SU-DHL-6 (cell line): ENCODE results near the gene AFAP1L1.

Source experiments
- EZH2phosphoT487 ChIP-seq: fragments of 200-600 bp; sonication (generic), shearing (Covaris generic); conservative IDR thresholded peaks from 2 replicates; pipeline ENCODE4 v1.6.1; 2018; ENCODE audit warnings: mild to moderate bottlenecking, antibody characterized with exemption, low read length, moderate library complexity, mixed read lengths
- TF ChIP-seq, protein P1 (sequence below): fragments of 200-600 bp; sonication (generic); IDR thresholded peaks from one replicate; pipeline ENCODE4 v1.5.1; 2017; ENCODE audit warnings: antibody characterized with exemption, mild to moderate bottlenecking, low read length, moderate library complexity; ENCODE audit not compliant: insufficient read depth, poor library complexity, severe bottlenecking

DNA sequence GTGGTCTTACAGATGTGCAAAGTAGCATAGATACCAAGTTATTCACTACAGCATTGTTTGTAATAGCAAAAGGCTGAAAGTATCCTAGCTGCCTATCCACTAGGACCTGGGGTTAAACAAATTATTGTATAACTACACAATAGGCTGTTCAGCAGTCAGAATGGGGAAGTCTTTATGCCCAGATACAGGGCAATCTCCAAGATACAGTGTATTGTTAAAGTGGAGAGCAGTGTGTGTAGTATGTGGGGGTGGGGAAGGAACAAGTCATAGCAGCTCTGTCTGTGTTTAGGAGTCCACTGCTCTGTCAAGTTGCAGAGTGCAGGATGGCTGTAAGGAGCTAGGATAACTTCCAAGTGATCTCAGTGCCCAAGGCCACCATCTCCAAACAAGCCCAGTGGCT is 91.7 kb downstream of the AFAP1L1 start:
- TF ChIP-seq, protein P1, sequence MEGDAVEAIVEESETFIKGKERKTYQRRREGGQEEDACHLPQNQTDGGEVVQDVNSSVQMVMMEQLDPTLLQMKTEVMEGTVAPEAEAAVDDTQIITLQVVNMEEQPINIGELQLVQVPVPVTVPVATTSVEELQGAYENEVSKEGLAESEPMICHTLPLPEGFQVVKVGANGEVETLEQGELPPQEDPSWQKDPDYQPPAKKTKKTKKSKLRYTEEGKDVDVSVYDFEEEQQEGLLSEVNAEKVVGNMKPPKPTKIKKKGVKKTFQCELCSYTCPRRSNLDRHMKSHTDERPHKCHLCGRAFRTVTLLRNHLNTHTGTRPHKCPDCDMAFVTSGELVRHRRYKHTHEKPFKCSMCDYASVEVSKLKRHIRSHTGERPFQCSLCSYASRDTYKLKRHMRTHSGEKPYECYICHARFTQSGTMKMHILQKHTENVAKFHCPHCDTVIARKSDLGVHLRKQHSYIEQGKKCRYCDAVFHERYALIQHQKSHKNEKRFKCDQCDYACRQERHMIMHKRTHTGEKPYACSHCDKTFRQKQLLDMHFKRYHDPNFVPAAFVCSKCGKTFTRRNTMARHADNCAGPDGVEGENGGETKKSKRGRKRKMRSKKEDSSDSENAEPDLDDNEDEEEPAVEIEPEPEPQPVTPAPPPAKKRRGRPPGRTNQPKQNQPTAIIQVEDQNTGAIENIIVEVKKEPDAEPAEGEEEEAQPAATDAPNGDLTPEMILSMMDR, result no peak
- TF ChIP-seq EZH2phosphoT487, result no peak
